GM23338 (cell line): ENCODE results near the gene EFNA4. TPM values are rescaled to one million over a fixed set of nuclear protein-coding genes. Genes with fewer than 3 reads are reported as not detected.

Source experiments
- ATAC-seq: fragments of 200-7000 bp; cut with Tn5 transposase; 3 replicates; pipeline ENCODE4 v1.9.1; 2020
- DNase-seq: peaks from one replicate; pipeline ENCODE4 v3.0.0-alpha.2; 2015; ENCODE audit warnings: low spot score
- H2AFZ ChIP-seq: fragments of 200-600 bp; sonication (generic); 2 replicates; pipeline ENCODE4 v1.8.0; 2016; ENCODE audit warnings: antibody characterized with exemption, mild to moderate bottlenecking, moderate library complexity
- H3F3A ChIP-seq: fragments of 200-600 bp; sonication (generic); replicated peaks from 2 replicates; pipeline ENCODE4 v1.8.0; 2017; ENCODE audit warnings: antibody characterized with exemption, mixed run types, low read depth
- H3K27ac ChIP-seq: fragments of 200-600 bp; sonication (generic); 2 replicates; pipeline ENCODE4 v1.6.1; 2016; ENCODE audit warnings: low read depth
- H3K27me3 ChIP-seq: fragments of 200-600 bp; sonication (generic); 2 replicates; pipeline ENCODE4 v1.8.0; 2016; ENCODE audit warnings: mild to moderate bottlenecking, mixed run types, moderate library complexity; ENCODE audit not compliant: insufficient read depth
- H3K36me3 ChIP-seq: fragments of 200-600 bp; sonication (generic); 2 replicates; pipeline ENCODE4 v1.8.0; 2016; ENCODE audit warnings: mild to moderate bottlenecking; ENCODE audit not compliant: insufficient read depth
- H3K4me1 ChIP-seq: fragments of 200-600 bp; sonication (generic); 2 replicates; pipeline ENCODE4 v1.8.0; 2016; ENCODE audit warnings: mild to moderate bottlenecking, moderate library complexity; ENCODE audit not compliant: insufficient read depth
- H3K4me2 ChIP-seq: fragments of 200-600 bp; sonication (generic); 2 replicates; pipeline ENCODE4 v1.7.1; 2017; ENCODE audit warnings: mixed run types
- H3K4me3 ChIP-seq: fragments of 200-600 bp; sonication (generic); 2 replicates; pipeline ENCODE4 v1.6.1; 2016; ENCODE audit warnings: mixed run types
- H3K79me2 ChIP-seq: fragments of 200-600 bp; sonication (generic); replicated peaks from 2 replicates; pipeline ENCODE4 v1.8.0; 2017; ENCODE audit warnings: mild to moderate bottlenecking; ENCODE audit not compliant: insufficient read depth
- H3K9me2 ChIP-seq: fragments of 200-600 bp; sonication (generic); 2 replicates; pipeline ENCODE4 v1.8.0; 2017; ENCODE audit not compliant: insufficient read depth
- H4K20me1 ChIP-seq: fragments of 200-600 bp; sonication (generic); replicated peaks from 2 replicates; pipeline ENCODE4 v1.8.0; 2017; ENCODE audit warnings: mild to moderate bottlenecking; ENCODE audit not compliant: insufficient read depth
- H3K27ac Mint-ChIP-seq: 2 replicates; pipeline ENCODE4 v1.8.0; 2020; ENCODE audit warnings: inconsistent platforms, mild to moderate bottlenecking, moderate library complexity, mixed read lengths
- H3K27me3 Mint-ChIP-seq: 3 replicates; pipeline ENCODE4 v1.8.0; 2022; ENCODE audit warnings: low read depth, mild to moderate bottlenecking, moderate library complexity, mixed read lengths, inconsistent platforms; ENCODE audit not compliant: insufficient read depth, poor library complexity
- H3K36me3 Mint-ChIP-seq: 3 replicates; pipeline ENCODE4 v1.8.0; 2021; ENCODE audit warnings: low read depth, mild to moderate bottlenecking, inconsistent platforms, moderate library complexity, mixed read lengths
- H3K4me1 Mint-ChIP-seq: 3 replicates; pipeline ENCODE4 v1.8.0; 2020; ENCODE audit warnings: mild to moderate bottlenecking, inconsistent platforms, mixed read lengths
- H3K4me3 Mint-ChIP-seq: 3 replicates; pipeline ENCODE4 v1.8.0; 2021; ENCODE audit warnings: moderate library complexity, mild to moderate bottlenecking, inconsistent platforms, mixed read lengths
- H3K9me3 Mint-ChIP-seq: 3 replicates; pipeline ENCODE4 v1.8.0; 2020; ENCODE audit warnings: moderate library complexity, mild to moderate bottlenecking, inconsistent platforms, mixed read lengths
- POLR2AphosphoS5 ChIP-seq: IDR thresholded peaks from 2 replicates; pipeline ENCODE4 v1.6.1; 2016; ENCODE audit warnings: antibody characterized with exemption, low read depth
- ZNF331 ChIP-seq: fragments of 250-450 bp; sonication (Bioruptor Pico); IDR thresholded peaks from 2 replicates; pipeline ENCODE4 v1.5.0; 2020; ENCODE audit warnings: low read depth, mild to moderate bottlenecking, moderate library complexity
- polyA plus RNA-seq: library from polyadenylated mRNA; unstranded; fragments of >200 nt; fragmentation: Nextera tagmentation; extraction: Ambion mirVana; gene quantifications from 2 replicates; pipeline ENCODE4 v1.2.1, GENCODE V29; 2016
- total RNA-seq: library from RNA; depleted of rRNA; stranded (reverse); fragments of >200 nt; shearing (Covaris generic); gene quantifications from 2 replicates; pipeline ENCODE4 v1.2.3, GENCODE V29; 2014
- TF ChIP-seq, protein P1 (sequence below), 2 experiments: fragments of 200-600 bp in 1 of 2; sonication (generic) in 1 of 2; conservative IDR thresholded peaks; 2 replicates each; pipeline versions ENCODE4 v1.5.1 to v1.6.1; 2016 to 2017; ENCODE audit warnings: antibody characterized with exemption in 2 of 2, low read depth in 2 of 2, mild to moderate bottlenecking in 2 of 2, moderate library complexity in 1 of 2
- TF ChIP-seq, protein P2 (sequence below): IDR thresholded peaks from one replicate; pipeline ENCODE4 v1.6.1; 2018; ENCODE audit warnings: antibody characterized with exemption; ENCODE audit not compliant: unreplicated experiment

EFNA4 gene
- total and polyA plus RNA-seq, 2 experiments from 2014 or later: 11.1 to 22.9 TPM

DNA sequence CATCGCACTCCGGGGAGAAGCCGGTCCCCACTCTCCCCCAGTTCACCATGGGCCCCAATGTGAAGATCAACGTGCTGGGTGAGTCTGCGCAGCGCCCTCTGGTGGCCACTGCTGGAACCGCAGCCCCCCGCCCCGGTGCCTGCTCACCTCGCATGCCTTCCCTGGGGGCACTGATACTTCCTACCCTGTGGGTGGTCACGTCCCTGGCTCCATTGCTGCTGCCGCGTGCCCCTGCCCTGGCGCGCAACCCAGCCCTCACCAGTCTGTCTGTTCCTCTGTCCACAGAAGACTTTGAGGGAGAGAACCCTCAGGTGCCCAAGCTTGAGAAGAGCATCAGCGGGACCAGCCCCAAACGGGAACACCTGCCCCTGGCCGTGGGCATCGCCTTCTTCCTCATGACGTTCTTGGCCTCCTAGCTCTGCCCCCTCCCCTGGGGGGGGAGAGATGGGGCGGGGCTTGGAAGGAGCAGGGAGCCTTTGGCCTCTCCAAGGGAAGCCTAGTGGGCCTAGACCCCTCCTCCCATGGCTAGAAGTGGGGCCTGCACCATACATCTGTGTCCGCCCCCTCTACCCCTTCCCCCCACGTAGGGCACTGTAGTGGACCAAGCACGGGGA, 22.7 kb downstream of the EFNA4 start:
- Mint-ChIP-seq H3K27me3 (peaks cover 59% of the 10 kb centered on the region), H3K4me3 (peak overlapping the region; percentile 95), H3K4me1 (peaks cover 42% of the 10 kb centered on the region), H3K9me3 (no peaks in the 10 kb centered on the region), H3K27ac (no peak overlapping the region), H3K36me3 (no peaks in the 10 kb centered on the region; the same call in 2 of the 3 replicates)
- peak overlapping the region; percentile 97; the same call in 1 of the 2 replicates for H2AFZ ChIP-seq
- H3K36me3 ChIP-seq: no peaks in the 10 kb centered on the region
- peak overlapping the region; percentile 95 for H3K4me2 ChIP-seq
- H3F3A ChIP-seq: peaks cover 15% of the 10 kb centered on the region; the same call in 1 of the 2 replicates
- peaks cover 33% of the 10 kb centered on the region for H3K27me3 ChIP-seq
- H3K4me3 ChIP-seq: peak overlapping the region; percentile 88
- H3K79me2 ChIP-seq: no peaks in the 10 kb centered on the region
- H3K27ac ChIP-seq: no peak overlapping the region
- peaks cover 5% of the 10 kb centered on the region; the same call in 1 of the 2 replicates for H4K20me1 ChIP-seq
- H3K4me1 ChIP-seq: peaks cover 21% of the 10 kb centered on the region
- ATAC-seq (peak; percentile 19), DNase-seq (peak; percentile 82)
- TF ChIP-seq, protein P1, sequence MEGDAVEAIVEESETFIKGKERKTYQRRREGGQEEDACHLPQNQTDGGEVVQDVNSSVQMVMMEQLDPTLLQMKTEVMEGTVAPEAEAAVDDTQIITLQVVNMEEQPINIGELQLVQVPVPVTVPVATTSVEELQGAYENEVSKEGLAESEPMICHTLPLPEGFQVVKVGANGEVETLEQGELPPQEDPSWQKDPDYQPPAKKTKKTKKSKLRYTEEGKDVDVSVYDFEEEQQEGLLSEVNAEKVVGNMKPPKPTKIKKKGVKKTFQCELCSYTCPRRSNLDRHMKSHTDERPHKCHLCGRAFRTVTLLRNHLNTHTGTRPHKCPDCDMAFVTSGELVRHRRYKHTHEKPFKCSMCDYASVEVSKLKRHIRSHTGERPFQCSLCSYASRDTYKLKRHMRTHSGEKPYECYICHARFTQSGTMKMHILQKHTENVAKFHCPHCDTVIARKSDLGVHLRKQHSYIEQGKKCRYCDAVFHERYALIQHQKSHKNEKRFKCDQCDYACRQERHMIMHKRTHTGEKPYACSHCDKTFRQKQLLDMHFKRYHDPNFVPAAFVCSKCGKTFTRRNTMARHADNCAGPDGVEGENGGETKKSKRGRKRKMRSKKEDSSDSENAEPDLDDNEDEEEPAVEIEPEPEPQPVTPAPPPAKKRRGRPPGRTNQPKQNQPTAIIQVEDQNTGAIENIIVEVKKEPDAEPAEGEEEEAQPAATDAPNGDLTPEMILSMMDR (conservative IDR thresholded peaks at IDR 0.05; ENCODE audit: low read depth in 2 of 2): peak; percentile 76 to 95
- no peak for TF ChIP-seq ZNF331
- TF ChIP-seq, protein P2, sequence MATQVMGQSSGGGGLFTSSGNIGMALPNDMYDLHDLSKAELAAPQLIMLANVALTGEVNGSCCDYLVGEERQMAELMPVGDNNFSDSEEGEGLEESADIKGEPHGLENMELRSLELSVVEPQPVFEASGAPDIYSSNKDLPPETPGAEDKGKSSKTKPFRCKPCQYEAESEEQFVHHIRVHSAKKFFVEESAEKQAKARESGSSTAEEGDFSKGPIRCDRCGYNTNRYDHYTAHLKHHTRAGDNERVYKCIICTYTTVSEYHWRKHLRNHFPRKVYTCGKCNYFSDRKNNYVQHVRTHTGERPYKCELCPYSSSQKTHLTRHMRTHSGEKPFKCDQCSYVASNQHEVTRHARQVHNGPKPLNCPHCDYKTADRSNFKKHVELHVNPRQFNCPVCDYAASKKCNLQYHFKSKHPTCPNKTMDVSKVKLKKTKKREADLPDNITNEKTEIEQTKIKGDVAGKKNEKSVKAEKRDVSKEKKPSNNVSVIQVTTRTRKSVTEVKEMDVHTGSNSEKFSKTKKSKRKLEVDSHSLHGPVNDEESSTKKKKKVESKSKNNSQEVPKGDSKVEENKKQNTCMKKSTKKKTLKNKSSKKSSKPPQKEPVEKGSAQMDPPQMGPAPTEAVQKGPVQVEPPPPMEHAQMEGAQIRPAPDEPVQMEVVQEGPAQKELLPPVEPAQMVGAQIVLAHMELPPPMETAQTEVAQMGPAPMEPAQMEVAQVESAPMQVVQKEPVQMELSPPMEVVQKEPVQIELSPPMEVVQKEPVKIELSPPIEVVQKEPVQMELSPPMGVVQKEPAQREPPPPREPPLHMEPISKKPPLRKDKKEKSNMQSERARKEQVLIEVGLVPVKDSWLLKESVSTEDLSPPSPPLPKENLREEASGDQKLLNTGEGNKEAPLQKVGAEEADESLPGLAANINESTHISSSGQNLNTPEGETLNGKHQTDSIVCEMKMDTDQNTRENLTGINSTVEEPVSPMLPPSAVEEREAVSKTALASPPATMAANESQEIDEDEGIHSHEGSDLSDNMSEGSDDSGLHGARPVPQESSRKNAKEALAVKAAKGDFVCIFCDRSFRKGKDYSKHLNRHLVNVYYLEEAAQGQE: no peak
- H3K9me2 ChIP-seq: no peaks in the 10 kb centered on the region

DNA sequence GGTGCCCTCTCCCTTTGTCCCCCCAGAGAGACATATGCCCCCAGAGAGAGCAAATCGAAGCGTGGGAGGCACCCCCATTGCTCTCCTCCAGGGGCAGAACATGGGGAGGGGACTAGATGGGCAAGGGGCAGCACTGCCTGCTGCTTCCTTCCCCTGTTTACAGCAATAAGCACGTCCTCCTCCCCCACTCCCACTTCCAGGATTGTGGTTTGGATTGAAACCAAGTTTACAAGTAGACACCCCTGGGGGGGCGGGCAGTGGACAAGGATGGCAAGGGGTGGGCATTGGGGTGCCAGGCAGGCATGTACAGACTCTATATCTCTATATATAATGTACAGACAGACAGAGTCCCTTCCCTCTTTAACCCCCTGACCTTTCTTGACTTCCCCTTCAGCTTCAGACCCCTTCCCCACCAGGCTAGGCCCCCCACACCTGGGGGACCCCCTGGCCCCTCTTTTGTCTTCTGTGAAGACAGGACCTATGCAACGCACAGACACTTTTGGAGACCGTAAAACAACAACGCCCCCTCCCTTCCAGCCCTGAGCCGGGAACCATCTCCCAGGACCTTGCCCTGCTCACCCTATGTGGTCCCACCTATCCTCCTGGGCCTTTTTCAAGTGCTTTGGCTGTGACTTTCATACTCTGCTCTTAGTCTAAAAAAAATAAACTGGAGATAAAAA, 23.5 kb downstream of the EFNA4 start:
- no peak for ATAC-seq
- Histone ChIP-seq H3K4me2 (no peak overlapping the region), H3K79me2 (no peaks in the 10 kb centered on the region), H4K20me1 (no peaks in the 10 kb centered on the region; the same call in 1 of the 2 replicates), H2AFZ (no peak overlapping the region), H3K27me3 (peaks cover 28% of the 10 kb centered on the region), H3K27ac (no peak overlapping the region), H3K36me3 (no peaks in the 10 kb centered on the region), H3K4me3 (no peak overlapping the region), H3K4me1 (peaks cover 19% of the 10 kb centered on the region), H3K9me2 (no peaks in the 10 kb centered on the region), H3F3A (peaks cover 10% of the 10 kb centered on the region; the same call in 1 of the 2 replicates)
- Mint-ChIP-seq H3K36me3 (no peaks in the 10 kb centered on the region; the same call in 2 of the 3 replicates), H3K27me3 (peaks cover 54% of the 10 kb centered on the region), H3K4me1 (peaks cover 41% of the 10 kb centered on the region), H3K4me3 (no peak overlapping the region; the same call in 2 of the 3 replicates), H3K27ac (no peak overlapping the region), H3K9me3 (no peaks in the 10 kb centered on the region)
- peak; percentile 72 for DNase-seq
- TF ChIP-seq POLR2AphosphoS5: no peak
- TF ChIP-seq, protein P1 (conservative IDR thresholded peaks at IDR 0.05; ENCODE audit: low read depth in 2 of 2): peak; percentile 46 to 62
